ENCODE results near the gene SAMD14. TPM values are rescaled to one million over a fixed set of nuclear protein-coding genes. Genes with fewer than 3 reads are reported as not detected.

The SAMD14 gene
- total and polyA plus RNA-seq, 4 donors, result 3.3 to 6.2 (median 4.2) TPM

DNA sequence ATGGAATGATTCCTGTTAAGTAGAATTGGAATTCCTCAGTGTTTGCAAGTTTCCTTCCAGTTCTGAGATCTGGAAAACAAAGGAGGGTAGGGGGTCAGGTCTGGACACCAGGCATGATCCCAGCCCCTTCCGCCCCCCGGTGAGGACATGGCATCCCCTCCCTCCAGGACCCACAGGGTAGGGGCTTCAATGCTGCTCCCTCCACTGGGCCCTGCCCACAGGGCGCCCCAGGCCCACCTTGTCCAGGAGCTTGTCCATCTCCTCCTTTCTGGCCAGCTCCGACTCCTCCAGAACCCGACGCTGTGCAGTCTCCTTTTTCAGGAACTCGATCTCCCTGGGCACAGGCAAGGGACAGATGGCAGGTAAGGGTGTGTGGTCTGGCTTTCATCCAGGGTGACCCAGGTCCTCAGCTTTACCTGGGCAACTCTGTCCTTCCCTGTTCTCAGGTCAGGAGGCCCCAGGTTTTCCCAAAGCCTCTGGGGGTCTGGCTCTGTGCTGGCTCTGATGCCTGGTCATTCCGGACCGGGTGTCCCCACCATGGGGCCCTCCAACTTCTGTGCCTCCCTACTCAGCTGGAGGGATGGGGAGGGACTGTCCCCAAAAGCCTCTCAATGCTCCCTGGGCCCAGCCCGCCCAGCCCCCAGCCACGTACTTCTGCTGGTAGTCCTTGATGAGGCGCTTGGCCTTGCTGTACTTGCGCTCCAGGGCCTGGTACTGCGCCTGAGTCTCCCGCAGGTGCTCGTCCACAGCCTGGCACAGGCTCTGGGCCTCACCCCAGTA, 5.5 kb upstream of the SAMD14 start:
- no peak overlapping the region for H3K4me3 ChIP-seq
- no peaks in the 10 kb centered on the region for H3K27me3 ChIP-seq (ENCODE audit: control insufficient read depth in 3 of 3, insufficient read depth in 3 of 3, low read length in 2 of 3)
- peaks cover 22 to 60% (median 30%) of the 10 kb centered on the region in 4 donors for H3K36me3 ChIP-seq (ENCODE audit: control insufficient read depth in 4 of 4, insufficient read depth in 4 of 4, low read length in 4 of 4)
- no peaks in the 10 kb centered on the region for H3K9me3 ChIP-seq (ENCODE audit: control insufficient read depth in 4 of 4, insufficient read depth in 3 of 4, low read length in 3 of 4)
- TF ChIP-seq, protein P1, sequence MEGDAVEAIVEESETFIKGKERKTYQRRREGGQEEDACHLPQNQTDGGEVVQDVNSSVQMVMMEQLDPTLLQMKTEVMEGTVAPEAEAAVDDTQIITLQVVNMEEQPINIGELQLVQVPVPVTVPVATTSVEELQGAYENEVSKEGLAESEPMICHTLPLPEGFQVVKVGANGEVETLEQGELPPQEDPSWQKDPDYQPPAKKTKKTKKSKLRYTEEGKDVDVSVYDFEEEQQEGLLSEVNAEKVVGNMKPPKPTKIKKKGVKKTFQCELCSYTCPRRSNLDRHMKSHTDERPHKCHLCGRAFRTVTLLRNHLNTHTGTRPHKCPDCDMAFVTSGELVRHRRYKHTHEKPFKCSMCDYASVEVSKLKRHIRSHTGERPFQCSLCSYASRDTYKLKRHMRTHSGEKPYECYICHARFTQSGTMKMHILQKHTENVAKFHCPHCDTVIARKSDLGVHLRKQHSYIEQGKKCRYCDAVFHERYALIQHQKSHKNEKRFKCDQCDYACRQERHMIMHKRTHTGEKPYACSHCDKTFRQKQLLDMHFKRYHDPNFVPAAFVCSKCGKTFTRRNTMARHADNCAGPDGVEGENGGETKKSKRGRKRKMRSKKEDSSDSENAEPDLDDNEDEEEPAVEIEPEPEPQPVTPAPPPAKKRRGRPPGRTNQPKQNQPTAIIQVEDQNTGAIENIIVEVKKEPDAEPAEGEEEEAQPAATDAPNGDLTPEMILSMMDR (IDR thresholded peaks at IDR 0.05; ENCODE audit: control extremely low read depth, extremely low read depth), result no peak
- 91 to 95% methylated on average over 16 of the region's 16 CpGs for whole genome bisulfite sequencing, 2 donors
- no peak overlapping the region for H3K9ac ChIP-seq (ENCODE audit: insufficient read depth in 1 of 2, low read length in 2 of 2)
- ATAC-seq (ENCODE audit: insufficient read depth, low FRiP score), result no peak
- DNase-seq, result no peak
- no peak overlapping the region for H3K27ac ChIP-seq (ENCODE audit: low read depth in 1 of 2, low read length in 1 of 2)
- H3K4me1 ChIP-seq (ENCODE audit: control insufficient read depth in 5 of 5, insufficient read depth in 5 of 5, low read length in 5 of 5), result peaks cover 0 to 9% (median 4%) of the 10 kb centered on the region in 5 donors

DNA sequence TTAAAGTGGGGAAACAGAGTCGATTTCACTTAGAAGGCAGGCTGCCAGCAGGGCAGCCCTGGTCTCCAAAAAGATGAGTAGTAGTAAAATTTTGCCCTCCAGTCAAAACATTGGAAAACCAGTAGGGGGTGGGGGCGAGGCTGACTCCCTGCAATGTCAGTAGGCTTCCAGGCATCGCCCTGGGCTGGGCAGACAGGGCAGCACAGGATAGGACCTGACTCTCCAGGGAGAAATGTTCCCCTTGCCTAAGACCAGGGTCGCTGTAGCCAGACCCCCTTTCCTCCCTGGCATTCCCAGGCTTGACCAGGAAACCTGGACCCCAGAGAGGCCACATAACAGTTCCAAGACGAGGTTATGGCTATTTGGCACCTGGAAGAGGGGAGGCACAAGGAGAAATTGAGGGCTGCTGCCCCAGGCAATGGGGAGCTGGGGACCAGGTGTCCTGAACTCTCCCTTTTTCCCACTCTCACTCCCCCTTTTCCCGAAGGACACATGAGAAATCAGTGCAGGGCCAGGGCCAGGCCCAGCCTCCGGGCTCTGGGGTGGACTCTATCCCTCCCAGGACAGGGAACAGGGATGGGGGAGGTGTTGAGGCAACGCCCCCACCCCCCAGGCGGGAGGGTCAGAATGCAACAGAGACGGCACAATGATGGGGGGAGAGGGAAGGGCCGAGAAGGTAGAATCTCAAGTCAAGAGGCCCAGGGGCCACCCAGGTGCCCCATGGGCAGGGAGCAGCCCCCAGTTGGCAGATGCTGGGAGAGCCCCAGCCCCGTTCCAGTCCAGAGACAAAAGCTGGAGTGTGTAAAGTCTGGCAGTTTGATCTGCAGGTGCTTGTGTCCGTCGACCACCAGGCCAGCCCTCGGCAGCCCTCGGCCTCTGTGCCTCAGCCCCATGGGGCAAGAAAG, 4.5 kb upstream of the SAMD14 start:
- Histone ChIP-seq H3K9me3 (ENCODE audit: control insufficient read depth in 4 of 4, insufficient read depth in 3 of 4, low read length in 3 of 4) (no peaks in the 10 kb centered on the region), H3K27me3 (ENCODE audit: control insufficient read depth in 3 of 3, insufficient read depth in 3 of 3, low read length in 2 of 3) (no peaks in the 10 kb centered on the region), H3K4me3 (no peak overlapping the region), H3K4me1 (ENCODE audit: control insufficient read depth in 5 of 5, insufficient read depth in 5 of 5, low read length in 5 of 5) (peaks cover 0 to 8% (median 0%) of the 10 kb centered on the region in 5 donors), H3K36me3 (ENCODE audit: control insufficient read depth in 4 of 4, insufficient read depth in 4 of 4, low read length in 4 of 4) (peaks cover 21 to 51% (median 26%) of the 10 kb centered on the region in 4 donors), H3K27ac (ENCODE audit: low read depth in 1 of 2, low read length in 1 of 2) (no peak overlapping the region), H3K9ac (ENCODE audit: insufficient read depth in 1 of 2, low read length in 2 of 2) (no peak overlapping the region)
- WGBS, 2 donors, result 83 to 88% methylated on average over 16 of the region's 16 CpGs
- TF ChIP-seq, protein P1 (IDR thresholded peaks at IDR 0.05; ENCODE audit: control extremely low read depth, extremely low read depth), result no peak
- no peak for DNase-seq
- ATAC-seq (ENCODE audit: insufficient read depth, low FRiP score), result no peak

DNA sequence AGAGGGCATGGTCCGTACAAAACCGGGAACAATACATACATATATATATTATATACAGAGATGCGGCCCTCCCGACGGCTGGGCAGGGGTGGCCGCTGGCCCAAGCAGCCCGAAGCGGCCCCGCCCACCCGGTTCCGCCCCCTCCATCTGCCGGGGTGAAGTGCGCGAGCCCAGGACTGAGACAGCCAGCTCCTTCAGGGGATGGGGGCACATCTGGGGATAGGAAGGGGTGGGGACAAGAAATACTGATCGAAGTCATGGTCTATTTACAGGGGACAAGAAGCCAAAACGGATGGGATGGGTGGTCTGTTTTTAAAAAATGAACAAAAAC, 3.8 kb upstream of the SAMD14 start:
- no peak overlapping the region for H3K4me3 ChIP-seq
- WGBS, 2 donors, result 41 to 61% methylated on average over 16 of the region's 16 CpGs
- no peak for ATAC-seq (ENCODE audit: insufficient read depth, low FRiP score)

More for the DNA sequence above, 3.8 kb upstream of the SAMD14 start:
- H3K36me3 ChIP-seq (ENCODE audit: control insufficient read depth in 4 of 4, insufficient read depth in 4 of 4, low read length in 4 of 4), result peaks cover 16 to 44% (median 20%) of the 10 kb centered on the region in 4 donors
- peaks cover 0 to 8% (median 2%) of the 10 kb centered on the region in 5 donors for H3K4me1 ChIP-seq (ENCODE audit: control insufficient read depth in 5 of 5, insufficient read depth in 5 of 5, low read length in 5 of 5)
- H3K27ac ChIP-seq (ENCODE audit: low read depth in 1 of 2, low read length in 1 of 2), result peak overlapping the region; percentile 7 to 88
- H3K9me3 ChIP-seq (ENCODE audit: control insufficient read depth in 4 of 4, insufficient read depth in 3 of 4, low read length in 3 of 4), result no peaks in the 10 kb centered on the region
- no peak overlapping the region for H3K9ac ChIP-seq (ENCODE audit: insufficient read depth in 1 of 2, low read length in 2 of 2)
- TF ChIP-seq, protein P1 (IDR thresholded peaks at IDR 0.05; ENCODE audit: control extremely low read depth, extremely low read depth), result no peak
- H3K27me3 ChIP-seq (ENCODE audit: control insufficient read depth in 3 of 3, insufficient read depth in 3 of 3, low read length in 2 of 3), result no peaks in the 10 kb centered on the region
- no peak for DNase-seq

Data from lung (tissue), 12 donors.